Tibial artery (tissue), 4 donors: ENCODE results near the gene SLC16A7.

Source experiments
- DNase-seq, 2 donors: peaks; one replicate each; pipeline ENCODE4 v3.0.0-alpha.2; 2019
- H3K27ac ChIP-seq, 2 donors: fragments of 200-600 bp; sonication (generic) in 1 of 2; 1 replicate in 1 of 2; 2 replicates in 1 of 2; pipeline ENCODE4 v1.5.1; 2018 to 2019; ENCODE audit warnings: mild to moderate bottlenecking in 1 of 2
- H3K27me3 ChIP-seq, 2 donors: fragments of 200-600 bp; sonication (generic) in 1 of 2; one replicate each; pipeline versions ENCODE4 v1.5.1 to v1.6.0; 2016 to 2019
- H3K36me3 ChIP-seq, 3 donors: fragments of 200-600 bp; sonication (generic) in 2 of 3; one replicate each; pipeline ENCODE4 v1.5.1; 2016 to 2019; ENCODE audit warnings: mild to moderate bottlenecking in 2 of 3
- H3K4me1 ChIP-seq, 4 donors: fragments of 200-600 bp; sonication (generic) in 2 of 4; 1 replicate in 3 of 4; 2 replicates in 1 of 4; pipeline ENCODE4 v1.5.1; 2016 to 2019
- H3K4me3 ChIP-seq, 2 donors: fragments of 200-600 bp; sonication (generic) in 1 of 2; 1 replicate in 1 of 2; 2 replicates in 1 of 2; pipeline ENCODE4 v1.5.1; 2018 to 2019; ENCODE audit warnings: mild to moderate bottlenecking in 2 of 2
- H3K9me3 ChIP-seq, 3 donors: fragments of 200-600 bp; sonication (generic) in 1 of 3; one replicate each; pipeline ENCODE4 v1.5.1; 2016 to 2019
- intact Hi-C: fragments of 100-400 bp; cut with DNase I; formaldehyde crosslinking; loops from one replicate; pipeline ENCODE4 v1.15.0; 2023; ENCODE audit warnings: low total_unique reads
- TF ChIP-seq, protein P1 (sequence below), 2 experiments: fragments of 200-600 bp in 1 of 2; fragments of 450-650 bp in 1 of 2; IDR thresholded peaks; one replicate each; pipeline ENCODE4 v1.5.1; 2017 to 2019; ENCODE audit warnings: antibody characterized with exemption in 2 of 2, mild to moderate bottlenecking in 1 of 2, moderate library complexity in 1 of 2

Gene SLC16A7

GRCh38 chr12:59675461-59675860 lies 79.6 kb downstream of the SLC16A7 start:
- TF ChIP-seq, protein P1, sequence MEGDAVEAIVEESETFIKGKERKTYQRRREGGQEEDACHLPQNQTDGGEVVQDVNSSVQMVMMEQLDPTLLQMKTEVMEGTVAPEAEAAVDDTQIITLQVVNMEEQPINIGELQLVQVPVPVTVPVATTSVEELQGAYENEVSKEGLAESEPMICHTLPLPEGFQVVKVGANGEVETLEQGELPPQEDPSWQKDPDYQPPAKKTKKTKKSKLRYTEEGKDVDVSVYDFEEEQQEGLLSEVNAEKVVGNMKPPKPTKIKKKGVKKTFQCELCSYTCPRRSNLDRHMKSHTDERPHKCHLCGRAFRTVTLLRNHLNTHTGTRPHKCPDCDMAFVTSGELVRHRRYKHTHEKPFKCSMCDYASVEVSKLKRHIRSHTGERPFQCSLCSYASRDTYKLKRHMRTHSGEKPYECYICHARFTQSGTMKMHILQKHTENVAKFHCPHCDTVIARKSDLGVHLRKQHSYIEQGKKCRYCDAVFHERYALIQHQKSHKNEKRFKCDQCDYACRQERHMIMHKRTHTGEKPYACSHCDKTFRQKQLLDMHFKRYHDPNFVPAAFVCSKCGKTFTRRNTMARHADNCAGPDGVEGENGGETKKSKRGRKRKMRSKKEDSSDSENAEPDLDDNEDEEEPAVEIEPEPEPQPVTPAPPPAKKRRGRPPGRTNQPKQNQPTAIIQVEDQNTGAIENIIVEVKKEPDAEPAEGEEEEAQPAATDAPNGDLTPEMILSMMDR (IDR thresholded peaks at IDR 0.05), result no peak
- Histone ChIP-seq H3K4me3 (no peak overlapping the region), H3K36me3 (peaks cover 0 to 3% (median 0%) of the 10 kb centered on the region in 3 donors), H3K27ac (no peak overlapping the region), H3K9me3 (no peaks in the 10 kb centered on the region), H3K27me3 (no peaks in the 10 kb centered on the region), H3K4me1 (peaks cover 0 to 14% (median 5%) of the 10 kb centered on the region in 4 donors)
- intact Hi-C loops, result no loop called here
- no peak for DNase-seq

DNA sequence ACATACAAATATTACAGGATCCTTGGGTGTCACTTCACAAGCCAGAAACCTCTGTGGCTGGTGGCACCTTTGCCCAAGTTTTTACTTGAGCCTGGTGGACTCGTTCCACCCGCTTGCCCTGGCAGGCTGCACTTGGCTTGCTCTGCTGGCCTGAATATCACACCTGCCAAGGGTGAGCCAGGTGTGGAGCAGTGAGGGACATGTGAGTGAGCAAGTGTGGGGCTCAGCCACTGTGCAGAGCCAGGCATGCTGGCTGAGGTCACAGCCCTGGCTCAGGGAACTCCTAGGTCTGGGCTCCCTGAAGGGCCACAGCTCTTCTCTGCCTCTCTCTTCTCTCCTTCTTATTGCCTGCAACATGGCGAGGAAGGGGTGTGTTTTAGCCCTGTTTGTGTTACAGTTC lies 82.0 kb downstream of the SLC16A7 start:
- no peak overlapping the region for H3K27ac ChIP-seq
- no peak for DNase-seq
- H3K4me1 ChIP-seq, result peaks cover 0 to 10% (median 5%) of the 10 kb centered on the region in 4 donors
- TF ChIP-seq, protein P1 (IDR thresholded peaks at IDR 0.05), result no peak
- no peak overlapping the region for H3K4me3 ChIP-seq
- H3K27me3 ChIP-seq, result no peaks in the 10 kb centered on the region
- H3K9me3 ChIP-seq, result no peaks in the 10 kb centered on the region
- peaks cover 0 to 3% (median 0%) of the 10 kb centered on the region in 3 donors for H3K36me3 ChIP-seq
- intact Hi-C loops, result no loop called here

GRCh38 chr12:59678759-59679411 lies 83.1 kb downstream of the SLC16A7 start:
- Histone ChIP-seq H3K27me3 (no peaks in the 10 kb centered on the region), H3K27ac (no peak overlapping the region), H3K4me3 (no peak overlapping the region), H3K4me1 (peaks cover 0 to 10% (median 5%) of the 10 kb centered on the region in 4 donors), H3K36me3 (peaks cover 0 to 3% (median 0%) of the 10 kb centered on the region in 3 donors), H3K9me3 (no peaks in the 10 kb centered on the region)
- intact Hi-C loops, result no loop called here
- DNase-seq, result no peak
- TF ChIP-seq, protein P1 (IDR thresholded peaks at IDR 0.05), result no peak

DNA sequence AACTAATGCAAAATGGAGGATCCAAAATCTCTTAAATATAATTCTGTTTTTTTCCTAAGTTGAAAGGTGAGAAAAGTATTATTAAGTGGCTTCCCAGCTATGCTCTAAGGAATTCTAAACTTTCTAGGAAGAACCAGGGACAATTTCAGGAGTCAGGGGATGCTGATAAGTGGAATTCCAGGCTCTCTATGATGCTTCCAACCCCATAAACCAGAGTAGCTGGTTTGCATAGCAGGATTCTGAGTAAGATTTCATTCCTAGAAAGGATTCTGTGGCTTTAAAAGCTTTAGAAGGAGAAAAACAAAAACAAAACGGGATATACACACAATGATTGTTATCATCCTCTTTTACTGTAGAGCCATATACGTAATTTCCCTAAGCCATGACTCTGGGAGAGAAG lies 93.9 kb downstream of the SLC16A7 start:
- peaks cover 0 to 5% (median 3%) of the 10 kb centered on the region in 3 donors for H3K9me3 ChIP-seq
- DNase-seq, result no peak
- peaks cover 0 to 4% (median 0%) of the 10 kb centered on the region in 4 donors for H3K4me1 ChIP-seq
- intact Hi-C loops, result no loop called here
- no peak overlapping the region for H3K27ac ChIP-seq
- no peaks in the 10 kb centered on the region for H3K36me3 ChIP-seq
- H3K4me3 ChIP-seq, result no peak overlapping the region
- TF ChIP-seq, protein P1 (IDR thresholded peaks at IDR 0.05), result no peak
- H3K27me3 ChIP-seq, result no peaks in the 10 kb centered on the region

DNA sequence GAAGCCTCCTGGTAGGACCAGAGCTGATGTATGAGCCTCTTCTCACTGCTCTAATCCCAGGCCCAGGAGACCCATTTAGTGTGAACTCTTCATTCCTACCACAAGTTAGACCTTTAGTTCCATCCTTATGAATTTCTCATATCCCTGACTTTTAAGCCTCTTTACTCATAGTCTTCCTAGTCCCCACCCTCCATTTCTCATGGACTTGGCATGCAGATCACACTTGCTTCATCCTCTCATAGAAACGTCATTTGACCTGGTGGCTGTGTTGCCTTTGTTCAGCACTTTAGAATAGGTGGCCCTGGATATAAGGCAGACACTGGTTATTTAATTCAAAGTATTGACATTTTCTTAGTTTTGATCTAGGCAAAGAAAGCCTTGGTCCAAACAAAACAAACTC lies 99.5 kb downstream of the SLC16A7 start:
- H3K9me3 ChIP-seq, result peaks cover 0 to 5% (median 3%) of the 10 kb centered on the region in 3 donors
- no peak overlapping the region for H3K27ac ChIP-seq
- H3K4me3 ChIP-seq, result no peak overlapping the region
- peaks cover 0 to 9% (median 2%) of the 10 kb centered on the region in 4 donors for H3K4me1 ChIP-seq
- TF ChIP-seq, protein P1 (IDR thresholded peaks at IDR 0.05), result no peak
- no peaks in the 10 kb centered on the region for H3K36me3 ChIP-seq
- H3K27me3 ChIP-seq, result no peaks in the 10 kb centered on the region
- DNase-seq, result no peak
- intact Hi-C loops, result no loop called here
